Activated T-cell treated with anti-CD3 and anti-CD28 coated beads, Interleukin-2, amount 50 U/mL, for 1 hour (primary cell): ENCODE results near the gene SLC35D1.

Source experiments
- DNase-seq: peaks from one replicate; pipeline ENCODE4 v3.0.0-alpha.2; 2020

SLC35D1 gene

GRCh38 chr1:67043366-67043765, 10.6 kb downstream of the SLC35D1 start:
- no peak for DNase-seq

GRCh38 chr1:67041841-67042503, 12.0 kb downstream of the SLC35D1 start:
- DNase-seq: no peak

GRCh38 chr1:67040405-67040804, 13.5 kb downstream of the SLC35D1 start:
- DNase-seq: no peak

DNA sequence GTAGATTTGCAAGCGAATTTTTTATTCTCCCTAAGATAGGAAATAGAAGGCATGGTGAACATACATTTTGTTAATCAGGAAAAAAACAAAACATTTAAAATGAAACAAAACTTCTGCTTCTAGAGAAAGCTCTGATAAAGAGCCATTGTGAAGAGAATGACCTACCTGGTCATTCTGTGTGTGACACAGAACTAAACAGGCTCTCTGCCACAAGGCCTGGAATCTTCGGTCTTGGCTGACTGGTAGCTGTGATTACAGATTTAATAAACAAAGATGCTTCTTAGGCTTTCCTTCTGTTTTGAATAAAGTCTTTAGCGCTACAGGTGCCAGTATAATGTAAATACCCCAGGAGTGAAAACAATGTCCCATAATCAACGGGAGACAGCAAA, 22.1 kb downstream of the SLC35D1 start:
- DNase-seq: no peak

GRCh38 chr1:67031121-67031858, 22.7 kb downstream of the SLC35D1 start:
- DNase-seq: no peak

GRCh38 chr1:67029472-67029871, 24.5 kb downstream of the SLC35D1 start:
- DNase-seq: no peak

- no peak for DNase-seq
Measured at GRCh38 chr1:67020765-67021164, 33.2 kb downstream of the SLC35D1 start.

DNA sequence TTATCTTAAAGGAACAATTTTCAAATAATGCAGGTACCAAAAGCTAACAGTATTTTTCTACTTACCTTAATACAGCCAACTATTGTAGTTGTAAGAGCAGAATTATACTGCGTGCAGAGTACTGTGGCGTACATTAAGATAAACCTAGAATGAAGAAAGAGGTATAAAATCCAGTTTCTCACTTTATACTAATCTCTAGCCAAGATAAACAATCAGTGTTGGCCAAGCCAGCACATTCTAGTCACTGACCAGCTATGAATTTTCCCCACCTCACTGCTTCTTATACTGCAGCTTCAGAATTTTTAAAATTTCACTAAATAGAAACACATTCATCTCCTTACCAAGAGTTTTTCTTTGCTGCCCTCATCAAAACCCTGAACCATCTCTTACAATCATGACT, 33.6 kb downstream of the SLC35D1 start:
- DNase-seq: no peak

- no peak for DNase-seq
Measured at GRCh38 chr1:67019600-67020136, 34.3 kb downstream of the SLC35D1 start.

DNA sequence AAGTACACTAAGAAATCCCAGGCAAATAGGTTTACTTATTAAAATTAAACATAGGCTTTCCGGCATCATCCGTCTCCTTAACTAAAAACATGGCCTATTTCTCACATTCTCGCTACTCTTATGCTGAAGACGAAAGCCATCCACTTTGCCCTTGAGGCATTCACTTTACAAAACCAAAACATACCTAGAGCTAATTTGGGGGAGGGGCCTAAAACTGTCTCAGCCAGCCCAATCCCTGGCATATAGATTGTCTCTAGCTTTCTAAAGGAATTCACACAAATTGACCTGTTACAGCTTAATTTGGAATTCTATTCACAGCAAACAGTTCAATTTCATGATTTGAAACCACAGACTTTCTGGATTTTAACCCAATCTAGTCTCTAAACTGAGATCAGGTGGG, 34.8 kb downstream of the SLC35D1 start:
- no peak for DNase-seq

DNA sequence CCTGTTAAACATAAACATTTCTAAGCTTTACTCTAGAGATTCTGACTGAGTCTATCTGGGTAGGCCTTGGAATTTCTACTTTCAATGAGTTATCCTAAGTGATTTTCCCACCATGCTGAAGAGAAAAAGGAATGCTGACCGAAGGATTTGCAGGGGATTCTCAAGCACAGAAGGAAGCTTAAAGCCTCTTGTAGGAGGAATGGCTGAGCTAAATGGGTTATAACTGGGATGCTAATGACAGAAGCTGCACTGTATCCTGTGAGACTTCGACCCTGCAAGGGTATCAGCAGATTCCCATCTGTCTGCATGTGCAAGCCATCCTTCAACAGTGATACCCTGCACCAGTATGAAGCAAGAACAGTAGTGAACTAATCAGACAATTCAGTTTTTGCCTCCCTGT, 35.4 kb downstream of the SLC35D1 start:
- DNase-seq: no peak

DNA sequence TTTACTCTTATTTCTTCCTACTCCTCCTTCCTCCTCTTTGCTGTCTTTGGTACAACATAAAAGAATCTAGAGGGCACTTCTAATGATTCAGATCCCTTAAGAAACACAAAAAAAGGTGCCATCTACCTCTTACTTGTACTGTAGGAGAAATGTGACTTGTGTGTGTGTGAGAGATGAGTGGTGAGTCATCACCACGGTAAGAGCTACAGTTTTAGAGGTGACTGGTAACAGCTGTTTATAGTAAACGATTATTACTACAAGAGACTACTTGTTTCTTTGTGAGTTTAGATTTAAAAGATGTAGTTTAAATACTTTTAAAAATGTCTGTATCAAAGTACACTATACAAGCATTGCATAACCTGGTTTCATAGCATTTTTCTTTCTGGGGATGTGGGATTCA, 40.4 kb downstream of the SLC35D1 start:
- no peak for DNase-seq

GRCh38 chr1:67009792-67010191, 44.2 kb downstream of the SLC35D1 start:
- DNase-seq: no peak

DNA sequence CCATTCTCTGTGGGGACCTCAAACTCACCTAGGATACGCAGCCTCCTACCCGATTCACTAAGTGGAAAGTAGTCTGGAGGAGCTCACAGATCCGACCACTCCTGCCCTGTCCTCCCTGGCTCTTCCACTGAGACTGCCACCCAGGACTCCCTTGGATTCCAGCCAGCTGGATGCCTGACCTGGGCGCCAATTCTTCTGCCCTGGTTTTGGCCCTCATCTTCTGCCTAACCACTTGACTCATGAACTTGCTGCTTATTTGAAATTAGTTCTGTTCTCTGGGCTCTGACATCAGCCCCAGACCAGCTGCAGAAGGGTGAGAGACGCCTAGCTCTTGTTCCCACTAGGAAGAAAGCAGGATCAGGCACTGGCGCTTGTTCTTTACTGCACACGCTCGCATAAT, 48.9 kb downstream of the SLC35D1 start:
- DNase-seq: no peak

GRCh38 chr1:67004176-67004575, 49.8 kb downstream of the SLC35D1 start:
- DNase-seq: no peak

DNA sequence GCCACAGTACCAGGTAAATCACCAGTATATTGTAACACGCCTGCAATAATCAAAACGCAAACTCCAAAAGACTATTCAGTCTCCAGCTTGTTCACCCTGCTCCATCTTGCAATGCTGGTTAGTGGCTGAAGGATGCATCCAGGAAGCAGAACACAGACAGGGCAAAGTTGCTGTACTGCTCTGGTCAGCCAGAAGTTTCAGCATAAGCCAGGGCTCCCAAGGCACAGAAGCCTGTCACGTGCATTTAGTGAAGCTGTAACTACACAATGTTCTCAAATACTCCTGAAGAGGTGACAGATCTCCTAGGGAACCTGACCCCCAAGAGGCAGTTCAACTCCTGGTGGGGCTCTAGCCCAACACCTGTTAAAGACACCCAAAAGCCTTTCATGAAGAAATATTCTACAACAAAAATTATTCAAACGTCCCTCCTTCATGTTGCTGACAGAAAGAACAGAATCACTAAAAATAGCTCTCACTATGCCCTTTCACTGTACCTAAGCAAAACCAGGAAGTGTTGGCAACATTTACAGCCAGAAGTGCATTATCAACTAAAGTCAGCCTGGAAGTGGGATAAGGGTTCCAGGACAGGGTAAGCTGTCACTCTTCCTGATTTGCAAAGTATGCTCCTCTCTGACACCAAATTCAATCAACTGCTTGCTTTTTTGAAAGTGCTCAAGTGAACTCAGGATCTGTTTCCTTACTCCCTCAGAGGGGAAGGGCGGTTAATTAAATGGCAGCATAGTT, 52.1 kb downstream of the SLC35D1 start:
- DNase-seq: no peak

DNA sequence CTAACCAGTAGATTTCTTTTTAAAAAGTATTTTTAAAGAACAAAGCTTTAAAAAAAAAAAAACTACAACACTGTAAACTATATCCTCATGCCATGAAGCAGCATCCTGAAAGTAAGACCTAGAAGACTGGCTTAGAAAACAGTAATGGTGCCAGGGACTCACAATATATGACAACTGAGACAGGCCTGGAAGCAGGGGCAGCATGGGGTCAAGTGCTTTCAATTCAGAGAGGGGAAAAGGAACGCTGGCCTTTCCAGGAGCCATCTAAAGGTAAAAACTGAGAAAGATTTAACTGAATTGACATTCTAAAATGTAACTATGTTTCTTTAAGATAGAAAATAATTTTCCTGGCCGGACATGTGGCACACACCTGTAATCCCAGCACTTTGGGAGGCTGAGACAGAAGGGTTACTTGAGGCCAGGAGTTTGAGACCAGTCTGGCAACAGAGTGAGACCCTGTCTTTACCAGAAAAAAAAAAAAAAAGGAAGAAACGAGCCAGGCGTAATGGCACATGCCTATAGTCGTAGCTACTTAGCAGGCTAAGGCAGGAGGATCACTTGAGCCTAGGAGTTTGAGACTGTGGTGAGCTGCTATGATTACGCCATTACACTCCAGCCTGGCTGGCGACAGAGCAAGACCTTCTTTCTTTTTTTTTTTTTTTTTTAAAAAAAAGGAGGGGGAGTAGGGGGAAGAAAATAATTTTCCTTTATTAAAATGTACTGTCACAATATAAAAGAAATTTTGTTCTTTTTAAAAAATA, 54.1 kb downstream of the SLC35D1 start:
- DNase-seq: no peak

DNA sequence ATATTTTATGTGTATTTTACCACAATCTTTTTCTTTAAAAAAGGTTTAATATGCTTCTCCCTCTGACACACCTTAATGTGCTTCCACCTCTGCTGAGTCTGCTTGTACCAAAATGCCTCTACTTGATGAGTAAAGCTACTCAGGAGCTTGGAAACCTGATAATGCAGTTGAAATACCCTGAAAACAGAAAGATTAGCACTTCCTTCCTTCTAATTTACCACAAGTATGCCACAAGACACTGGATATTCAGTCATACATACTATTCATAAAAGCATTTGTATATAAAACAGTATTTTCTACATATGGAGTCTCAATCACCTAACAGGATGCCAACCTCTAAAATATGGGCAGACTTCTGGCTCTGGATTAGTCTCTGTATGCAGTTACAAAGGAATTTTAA, 55.0 kb downstream of the SLC35D1 start:
- no peak for DNase-seq

DNA sequence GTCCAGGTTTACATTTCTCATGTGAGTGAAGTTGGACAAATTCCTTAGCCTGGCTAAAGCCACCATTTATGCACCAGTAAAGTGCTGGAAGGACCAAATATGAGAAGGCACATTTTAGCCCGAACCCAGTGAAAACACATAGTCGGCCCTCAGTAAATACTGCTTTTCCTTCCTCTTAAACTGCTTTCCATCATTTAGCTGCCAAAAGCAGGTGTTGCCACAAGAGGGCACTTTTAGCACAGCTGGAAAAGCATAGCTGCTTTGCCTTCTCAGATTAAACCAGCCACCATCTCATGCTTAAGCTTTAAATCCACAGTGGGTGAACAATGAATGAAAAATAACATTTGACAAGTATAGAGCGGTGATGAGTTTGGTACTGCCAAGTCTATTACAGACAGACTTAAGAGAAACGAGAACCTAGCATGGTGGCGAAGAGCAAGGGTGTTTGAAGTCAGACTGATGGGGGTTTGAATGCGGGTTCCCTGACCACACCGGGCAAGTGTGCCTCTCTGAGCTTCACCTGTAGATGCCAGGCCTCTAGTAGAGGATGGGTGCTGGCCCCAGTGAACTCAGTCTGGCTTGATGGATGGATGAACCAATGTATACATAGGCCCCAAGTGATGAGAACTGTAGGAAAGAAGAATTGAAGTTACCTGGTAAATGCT, 57.8 kb downstream of the SLC35D1 start:
- DNase-seq: peak; percentile 52

- DNase-seq: no peak
Measured at GRCh38 chr1:66993076-66993475, 60.9 kb downstream of the SLC35D1 start.

DNA sequence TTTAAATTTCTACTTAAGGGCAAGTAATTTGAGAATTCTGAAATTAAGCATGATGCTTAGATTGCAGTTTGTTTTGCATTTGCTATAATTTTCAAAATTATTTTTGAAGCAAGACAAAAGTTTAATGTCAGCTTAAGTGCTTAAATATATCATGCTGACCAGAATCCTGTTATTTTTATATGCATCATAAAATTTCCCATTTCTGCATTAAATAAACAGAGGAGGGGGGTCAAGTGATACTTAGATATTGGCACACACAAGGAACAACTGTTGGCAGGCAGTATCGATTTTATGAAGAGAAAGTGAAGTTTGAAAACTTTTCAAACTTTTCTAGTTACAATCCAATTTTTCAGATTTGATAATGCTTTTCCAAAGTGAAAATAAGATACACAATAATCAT, 68.1 kb downstream of the SLC35D1 start:
- no peak for DNase-seq

DNA sequence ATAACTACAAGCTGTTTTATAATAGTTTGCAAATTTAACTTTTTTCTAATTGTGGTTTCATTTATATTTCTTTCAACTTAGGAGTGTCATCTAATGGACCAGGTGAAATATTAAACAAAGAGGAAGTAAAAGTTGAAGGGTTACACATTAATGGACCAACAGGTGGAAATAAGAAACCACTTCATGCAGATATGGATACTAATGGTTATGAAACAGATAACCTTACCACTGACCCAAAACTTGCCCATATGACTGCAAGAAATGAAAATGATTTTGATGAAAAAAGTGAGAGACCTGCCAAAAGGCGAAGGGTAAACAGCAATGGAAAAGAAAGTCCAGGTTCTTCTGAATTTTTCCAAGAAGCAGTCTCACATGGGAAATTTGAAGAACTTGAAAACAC, 69.5 kb downstream of the SLC35D1 start:
- DNase-seq: no peak
